Prostate gland (tissue), 2 donors: ENCODE data around the gene FRMD1.

Experiments
- POLR2A ChIP-seq: fragments of 450-650 bp; IDR thresholded peaks from one replicate; pipeline ENCODE4 v1.6.1; 2016; ENCODE audit warnings: antibody characterized with exemption, mild to moderate bottlenecking
- POLR2AphosphoS5 ChIP-seq: sonication (generic); formaldehyde crosslinking; IDR thresholded peaks from one replicate; pipeline ENCODE4 v1.6.1; 2017; ENCODE audit warnings: antibody characterized with exemption
- TF ChIP-seq, protein P1 (sequence below), 4 experiments: fragments of 200-600 bp in 2 of 4; fragments of 450-650 bp in 2 of 4; sonication (generic) in 2 of 4; IDR thresholded peaks; 1 replicate in 3 of 4; 2 replicates in 1 of 4; pipeline ENCODE4 v1.5.1; 2016 to 2019; ENCODE audit warnings: antibody characterized with exemption in 4 of 4, mild to moderate bottlenecking in 2 of 4, moderate library complexity in 2 of 4

- TF ChIP-seq, protein P1, sequence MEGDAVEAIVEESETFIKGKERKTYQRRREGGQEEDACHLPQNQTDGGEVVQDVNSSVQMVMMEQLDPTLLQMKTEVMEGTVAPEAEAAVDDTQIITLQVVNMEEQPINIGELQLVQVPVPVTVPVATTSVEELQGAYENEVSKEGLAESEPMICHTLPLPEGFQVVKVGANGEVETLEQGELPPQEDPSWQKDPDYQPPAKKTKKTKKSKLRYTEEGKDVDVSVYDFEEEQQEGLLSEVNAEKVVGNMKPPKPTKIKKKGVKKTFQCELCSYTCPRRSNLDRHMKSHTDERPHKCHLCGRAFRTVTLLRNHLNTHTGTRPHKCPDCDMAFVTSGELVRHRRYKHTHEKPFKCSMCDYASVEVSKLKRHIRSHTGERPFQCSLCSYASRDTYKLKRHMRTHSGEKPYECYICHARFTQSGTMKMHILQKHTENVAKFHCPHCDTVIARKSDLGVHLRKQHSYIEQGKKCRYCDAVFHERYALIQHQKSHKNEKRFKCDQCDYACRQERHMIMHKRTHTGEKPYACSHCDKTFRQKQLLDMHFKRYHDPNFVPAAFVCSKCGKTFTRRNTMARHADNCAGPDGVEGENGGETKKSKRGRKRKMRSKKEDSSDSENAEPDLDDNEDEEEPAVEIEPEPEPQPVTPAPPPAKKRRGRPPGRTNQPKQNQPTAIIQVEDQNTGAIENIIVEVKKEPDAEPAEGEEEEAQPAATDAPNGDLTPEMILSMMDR (IDR thresholded peaks at IDR 0.05), result no peak
- TF ChIP-seq POLR2A, result no peak
- no peak for TF ChIP-seq POLR2AphosphoS5
Measured at GRCh38 chr6:168035098-168035660, 43.8 kb downstream of the FRMD1 start.
